GM12878 (cell line): Measurements from ENCODE around the gene STX3.

Source experiments
- BCL11A ChIP-seq: IDR thresholded peaks from 2 replicates; pipeline ENCODE4 v1.6.1; 2011; ENCODE audit warnings: low read depth, low read length
- BHLHE40 ChIP-seq, 2 experiments: fragments of 450-650 bp in 1 of 2; IDR thresholded peaks; 2 replicates each; pipeline ENCODE4 v1.6.1; 2011 to 2017; ENCODE audit warnings: low read depth in 2 of 2, borderline replicate concordance in 1 of 2, improper control_type of control experiment in 1 of 2, low read length in 1 of 2, mild to moderate bottlenecking in 1 of 2
- JUND ChIP-seq: IDR thresholded peaks from 2 replicates; pipeline ENCODE4 v1.6.1; 2012; ENCODE audit warnings: low read depth, mild to moderate bottlenecking, low read length, improper control_type of control experiment, moderate library complexity
- SP1 ChIP-seq: IDR thresholded peaks from one replicate; pipeline ENCODE4 v1.6.1; 2011; ENCODE audit warnings: low read depth, low read length
- STAT3 ChIP-seq: IDR thresholded peaks from 2 replicates; pipeline ENCODE4 v1.6.1; 2011; ENCODE audit warnings: low read depth, low read length, improper control_type of control experiment
- ZNF274 ChIP-seq: IDR thresholded peaks from one replicate; pipeline ENCODE4 v1.8.0; 2011; ENCODE audit not compliant: insufficient read length, insufficient read depth
- TF ChIP-seq, protein P1 (sequence below): fragments of 450-650 bp; IDR thresholded peaks from 2 replicates; pipeline ENCODE4 v1.6.1; 2017; ENCODE audit warnings: mild to moderate bottlenecking

DNA sequence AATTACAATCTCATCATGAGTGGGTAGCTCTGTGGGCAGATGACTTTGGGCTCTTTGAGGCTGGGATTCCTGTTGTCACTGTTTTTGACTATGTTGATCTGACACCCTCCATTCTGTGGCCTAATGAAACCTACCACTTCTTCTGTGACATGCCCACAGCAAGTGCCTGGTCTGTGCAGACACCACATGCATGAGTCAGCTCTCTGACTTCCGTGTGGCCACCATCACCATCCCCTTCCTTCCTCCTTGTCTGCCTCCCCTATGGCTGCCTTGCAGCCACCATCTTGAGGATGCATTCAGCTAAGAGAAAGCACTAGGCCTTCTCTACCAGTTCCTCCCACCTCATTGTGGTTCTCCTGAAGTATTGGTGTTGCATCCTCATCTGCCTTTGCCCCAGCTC is 26.3 kb upstream of the STX3 start:
- TF ChIP-seq SP1 (no peak), BCL11A (no peak), JUND (no peak), BHLHE40 (IDR thresholded peaks at IDR 0.05; ENCODE audit: borderline replicate concordance in 1 of 2, low read depth in 2 of 2, low read length in 1 of 2) (no peak), STAT3 (no peak), ZNF274 (no peak)
- TF ChIP-seq, protein P1, sequence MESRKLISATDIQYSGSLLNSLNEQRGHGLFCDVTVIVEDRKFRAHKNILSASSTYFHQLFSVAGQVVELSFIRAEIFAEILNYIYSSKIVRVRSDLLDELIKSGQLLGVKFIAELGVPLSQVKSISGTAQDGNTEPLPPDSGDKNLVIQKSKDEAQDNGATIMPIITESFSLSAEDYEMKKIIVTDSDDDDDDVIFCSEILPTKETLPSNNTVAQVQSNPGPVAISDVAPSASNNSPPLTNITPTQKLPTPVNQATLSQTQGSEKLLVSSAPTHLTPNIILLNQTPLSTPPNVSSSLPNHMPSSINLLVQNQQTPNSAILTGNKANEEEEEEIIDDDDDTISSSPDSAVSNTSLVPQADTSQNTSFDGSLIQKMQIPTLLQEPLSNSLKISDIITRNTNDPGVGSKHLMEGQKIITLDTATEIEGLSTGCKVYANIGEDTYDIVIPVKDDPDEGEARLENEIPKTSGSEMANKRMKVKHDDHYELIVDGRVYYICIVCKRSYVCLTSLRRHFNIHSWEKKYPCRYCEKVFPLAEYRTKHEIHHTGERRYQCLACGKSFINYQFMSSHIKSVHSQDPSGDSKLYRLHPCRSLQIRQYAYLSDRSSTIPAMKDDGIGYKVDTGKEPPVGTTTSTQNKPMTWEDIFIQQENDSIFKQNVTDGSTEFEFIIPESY: no peak
